ENCODE measurements around the gene NUP133. TPM values are rescaled to one million over a fixed set of nuclear protein-coding genes. Genes with fewer than 3 reads are reported as not detected.
"Not testable (repeated sequence)": the region's sequence is repeated elsewhere in the genome, so short reads cannot be mapped to it uniquely, and the experiment has no call there.

The NUP133 gene
- total and polyA plus RNA-seq, 4 donors: 12.9 to 57.6 (median 25.3) TPM

GRCh38 chr1:229479660-229480399 lies 28.3 kb downstream of the NUP133 start:
- no peaks in the 10 kb centered on the region for H3K27me3 ChIP-seq (ENCODE audit: control insufficient read depth in 3 of 3, insufficient read depth in 3 of 3, low read length in 2 of 3)
- 71 to 77% methylated on average over 10 of the region's 10 CpGs for WGBS, 2 donors
- no peak overlapping the region for H3K4me3 ChIP-seq
- no peaks in the 10 kb centered on the region for H3K9me3 ChIP-seq (ENCODE audit: control insufficient read depth in 4 of 4, insufficient read depth in 3 of 4, low read length in 3 of 4)
- peaks cover 13 to 31% (median 24%) of the 10 kb centered on the region in 4 donors for H3K36me3 ChIP-seq (ENCODE audit: control insufficient read depth in 4 of 4, insufficient read depth in 4 of 4, low read length in 4 of 4)
- TF ChIP-seq CTCF (IDR thresholded peaks at IDR 0.05; ENCODE audit: control extremely low read depth, extremely low read depth): no peak
- no peak for ATAC-seq (ENCODE audit: insufficient read depth, low FRiP score)
- no peak overlapping the region for H3K27ac ChIP-seq (ENCODE audit: low read depth in 1 of 2, low read length in 1 of 2)
- DNase-seq: no peak
- H3K4me1 ChIP-seq (ENCODE audit: control insufficient read depth in 5 of 5, insufficient read depth in 5 of 5, low read length in 5 of 5): no peaks in the 10 kb centered on the region
- no peak overlapping the region for H3K9ac ChIP-seq (ENCODE audit: insufficient read depth in 1 of 2, low read length in 2 of 2)

DNA sequence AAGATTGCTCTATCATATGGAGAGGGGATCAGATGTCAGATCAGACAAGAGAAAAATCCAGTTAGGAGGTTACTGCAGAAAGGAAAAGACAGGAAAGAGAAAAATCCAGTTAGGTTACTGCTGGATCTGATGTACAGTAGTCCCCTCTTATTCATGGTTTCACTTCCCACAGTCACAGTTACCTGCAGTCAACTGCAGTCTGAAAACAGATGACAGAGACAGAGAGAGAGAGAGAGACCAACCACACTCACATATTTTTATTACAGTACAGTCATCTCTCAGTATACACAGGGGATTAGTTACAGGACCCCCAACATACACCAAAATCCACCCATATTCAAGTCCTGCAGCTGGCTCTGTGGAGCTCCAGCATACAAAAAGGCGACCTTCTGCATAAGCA lies 29.3 kb downstream of the NUP133 start:
- H3K27me3 ChIP-seq (ENCODE audit: control insufficient read depth in 3 of 3, insufficient read depth in 3 of 3, low read length in 2 of 3): no peaks in the 10 kb centered on the region
- H3K9ac ChIP-seq (ENCODE audit: insufficient read depth in 1 of 2, low read length in 2 of 2): no peak overlapping the region
- no peaks in the 10 kb centered on the region for H3K9me3 ChIP-seq (ENCODE audit: control insufficient read depth in 4 of 4, insufficient read depth in 3 of 4, low read length in 3 of 4)
- WGBS, 2 donors: 96 to 99% methylated on average over 1 of the region's 1 CpG
- H3K4me3 ChIP-seq: no peak overlapping the region
- TF ChIP-seq CTCF (IDR thresholded peaks at IDR 0.05; ENCODE audit: control extremely low read depth, extremely low read depth): no peak
- H3K4me1 ChIP-seq (ENCODE audit: control insufficient read depth in 5 of 5, insufficient read depth in 5 of 5, low read length in 5 of 5): no peaks in the 10 kb centered on the region
- ATAC-seq (ENCODE audit: insufficient read depth, low FRiP score) (no peak), DNase-seq (no peak)
- H3K36me3 ChIP-seq (ENCODE audit: control insufficient read depth in 4 of 4, insufficient read depth in 4 of 4, low read length in 4 of 4): peaks cover 11 to 34% (median 23%) of the 10 kb centered on the region in 4 donors
- H3K27ac ChIP-seq (ENCODE audit: low read depth in 1 of 2, low read length in 1 of 2): no peak overlapping the region

DNA sequence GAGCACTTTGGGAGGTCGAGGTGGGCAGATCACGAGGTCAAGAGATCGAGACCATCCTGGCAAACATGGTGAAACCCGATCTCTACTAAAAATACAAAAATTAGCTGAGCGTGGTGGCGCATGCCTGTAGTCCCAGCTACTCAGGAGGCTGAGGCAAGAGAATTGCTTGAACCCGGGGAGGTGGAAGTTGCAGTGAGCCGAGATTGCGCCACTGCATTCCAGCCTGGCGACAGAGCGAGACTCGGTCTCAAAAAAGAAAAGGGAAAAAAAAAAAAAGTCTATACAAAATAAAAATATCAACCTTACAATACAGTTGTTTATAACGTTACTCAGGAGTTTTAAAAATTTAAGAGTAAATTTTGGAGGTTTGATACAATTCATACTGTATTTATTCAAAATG lies 32.3 kb downstream of the NUP133 start:
- not testable (repeated sequence) for H3K4me1 ChIP-seq (ENCODE audit: control insufficient read depth in 5 of 5, insufficient read depth in 5 of 5, low read length in 5 of 5); DNase-seq; H3K4me3 ChIP-seq; H3K27me3 ChIP-seq (ENCODE audit: control insufficient read depth in 3 of 3, insufficient read depth in 3 of 3, low read length in 2 of 3); H3K9me3 ChIP-seq (ENCODE audit: control insufficient read depth in 4 of 4, insufficient read depth in 3 of 4, low read length in 3 of 4); H3K9ac ChIP-seq (ENCODE audit: insufficient read depth in 1 of 2, low read length in 2 of 2); ATAC-seq (ENCODE audit: insufficient read depth, low FRiP score); H3K27ac ChIP-seq (ENCODE audit: low read depth in 1 of 2, low read length in 1 of 2)
- H3K36me3 ChIP-seq (ENCODE audit: control insufficient read depth in 4 of 4, insufficient read depth in 4 of 4, low read length in 4 of 4): peaks cover 9 to 30% (median 19%) of the 10 kb centered on the region in 4 donors
- 83 to 92% methylated on average over 13 of the region's 13 CpGs for WGBS, 2 donors

GRCh38 chr1:229474509-229474908 lies 33.6 kb downstream of the NUP133 start:
- peaks cover 12 to 34% (median 18%) of the 10 kb centered on the region in 4 donors for H3K36me3 ChIP-seq (ENCODE audit: control insufficient read depth in 4 of 4, insufficient read depth in 4 of 4, low read length in 4 of 4)
- no peak overlapping the region for H3K27ac ChIP-seq (ENCODE audit: low read depth in 1 of 2, low read length in 1 of 2)
- H3K9ac ChIP-seq (ENCODE audit: insufficient read depth in 1 of 2, low read length in 2 of 2): no peak overlapping the region
- H3K9me3 ChIP-seq (ENCODE audit: control insufficient read depth in 4 of 4, insufficient read depth in 3 of 4, low read length in 3 of 4): no peaks in the 10 kb centered on the region
- no peak for TF ChIP-seq CTCF (IDR thresholded peaks at IDR 0.05; ENCODE audit: control extremely low read depth, extremely low read depth)
- no peaks in the 10 kb centered on the region for H3K27me3 ChIP-seq (ENCODE audit: control insufficient read depth in 3 of 3, insufficient read depth in 3 of 3, low read length in 2 of 3)
- no peaks in the 10 kb centered on the region for H3K4me1 ChIP-seq (ENCODE audit: control insufficient read depth in 5 of 5, insufficient read depth in 5 of 5, low read length in 5 of 5)
- DNase-seq: no peak
- 94 to 96% methylated on average over 2 of the region's 2 CpGs for WGBS, 2 donors
- ATAC-seq (ENCODE audit: insufficient read depth, low FRiP score): no peak
- H3K4me3 ChIP-seq: no peak overlapping the region
